OCI-LY3 (cell line): ENCODE measurements around the gene OR6S1.

Experiments
- H2AFZ ChIP-seq: fragments of 200-600, 300-600 bp; shearing (Covaris generic); 2 replicates; pipeline ENCODE4 v1.6.0; 2014; ENCODE audit warnings: antibody characterized with exemption, low read depth, low read length
- H3K27ac ChIP-seq: fragments of 200-600, 300-600 bp; sonication (generic); 2 replicates; pipeline ENCODE4 v1.5.1; 2014; ENCODE audit warnings: mild to moderate bottlenecking, low read length, moderate library complexity, mixed read lengths
- H3K27me3 ChIP-seq: fragments of 200-600, 300-600 bp; sonication (generic); 2 replicates; pipeline ENCODE4 v1.6.1; 2014; ENCODE audit warnings: low read depth, low read length, mixed read lengths
- H3K36me3 ChIP-seq: fragments of 200-600, 300-600 bp; sonication (generic); replicated peaks from 2 replicates; pipeline ENCODE3; 2014; ENCODE audit warnings: low read depth, low read length, mixed read lengths
- H3K4me1 ChIP-seq: fragments of 300-600, 200-600 bp; sonication (generic); 2 replicates; pipeline ENCODE4 v1.6.1; 2014; ENCODE audit warnings: low read length, mixed read lengths
- H3K4me2 ChIP-seq: fragments of 200-600, 300-600 bp; sonication (generic); 2 replicates; pipeline ENCODE4 v1.6.1; 2014; ENCODE audit warnings: low read length, mixed read lengths
- H3K4me3 ChIP-seq: fragments of 300-600, 200-600 bp; sonication (generic); 2 replicates; pipeline ENCODE4 v1.5.1; 2014; ENCODE audit warnings: antibody characterized with exemption, mild to moderate bottlenecking, low read length, moderate library complexity
- H3K79me2 ChIP-seq: fragments of 300-600, 200-600 bp; shearing (Covaris generic); 2 replicates; pipeline ENCODE4 v1.6.1; 2014; ENCODE audit warnings: mild to moderate bottlenecking, low read length, mixed read lengths
- H3K9ac ChIP-seq: fragments of 300-600, 200-600 bp; shearing (Covaris generic); 2 replicates; pipeline ENCODE4 v1.6.0; 2014; ENCODE audit warnings: mild to moderate bottlenecking, low read length, moderate library complexity
- H3K9me3 ChIP-seq: fragments of 200-600, 300-600 bp; shearing (Covaris generic); 2 replicates; pipeline ENCODE4 v1.6.1; 2014; ENCODE audit warnings: low read length, mixed read lengths; ENCODE audit not compliant: insufficient read depth
- H4K20me1 ChIP-seq: fragments of 200-600, 300-600 bp; sonication (generic); 2 replicates; pipeline ENCODE4 v1.6.1; 2016; ENCODE audit warnings: low read length, mixed read lengths; ENCODE audit not compliant: insufficient read depth
- EZH2phosphoT487 ChIP-seq: fragments of 200-600 bp; shearing (Covaris generic); IDR thresholded peaks from 2 replicates; pipeline ENCODE4 v1.6.1; 2018; ENCODE audit warnings: antibody characterized with exemption, mixed run types, low read depth
- TF ChIP-seq, protein P1 (sequence below): fragments of 200-600, 300-600 bp; sonication (generic); IDR thresholded peaks from 2 replicates; pipeline ENCODE4 v1.5.1; 2014; ENCODE audit warnings: antibody characterized with exemption, low read length, low read depth

The OR6S1 gene

DNA sequence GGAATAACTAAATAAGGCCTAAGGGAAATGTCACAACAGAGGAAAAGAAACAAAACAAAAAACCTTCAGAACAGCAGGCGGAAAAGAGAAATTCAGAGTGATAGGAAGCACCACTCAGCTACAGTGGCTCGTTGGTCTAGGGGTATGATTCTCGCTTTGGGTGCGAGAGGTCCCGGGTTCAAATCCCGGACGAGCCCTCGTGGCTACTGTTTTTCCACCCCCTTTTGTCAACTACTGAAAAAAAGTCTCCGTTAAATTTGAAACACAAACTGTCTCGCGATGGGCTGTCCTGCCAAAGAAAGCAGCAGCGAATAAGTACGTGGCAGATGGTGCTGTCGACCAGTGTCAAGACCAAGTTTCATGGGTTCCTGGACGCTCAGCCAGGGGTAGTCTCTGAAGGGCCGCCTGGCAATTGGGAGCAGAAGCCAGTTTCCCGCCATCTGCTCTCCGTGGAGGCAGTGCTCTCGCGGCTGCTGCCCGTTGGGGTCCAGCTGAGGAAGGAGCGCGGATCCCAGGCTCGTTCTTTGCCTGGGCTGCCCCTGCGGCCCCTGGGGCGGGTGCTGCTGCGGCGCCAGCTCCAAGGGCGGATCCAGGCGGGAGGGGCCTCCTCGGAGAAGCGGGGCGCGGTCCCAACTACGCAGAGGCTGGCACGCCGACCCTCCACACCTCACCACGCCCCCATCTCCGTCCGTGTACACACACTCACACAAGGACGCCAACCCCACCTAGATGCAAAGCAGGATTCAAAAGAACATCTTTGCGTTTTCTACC is 42.6 kb upstream of the OR6S1 start, which contains the start of gene RNASE4:
TSS of gene RNASE4 (plus strand) at position 670 of the 771 bp plus-strand sequence. CDS start 14,812 bp downstream, outside the sequence.
- Histone ChIP-seq H3K9ac (peak within 1 kb of the TSS; percentile 99), H4K20me1 (no peaks in the 10 kb centered on the region), H3K36me3 (no peaks in the 10 kb centered on the region), H3K4me2 (peak within 1 kb of the TSS; percentile 93), H3K9me3 (no peaks in the 10 kb centered on the region), H3K27me3 (no peaks in the 10 kb centered on the region), H3K4me1 (peaks cover 10% of the 10 kb centered on the region), H3K4me3 (peak within 1 kb of the TSS; percentile 97), H2AFZ (peak within 1 kb of the TSS; percentile 96), H3K79me2 (no peaks in the 10 kb centered on the region), H3K27ac (peak within 1 kb of the TSS; percentile 98)
- no peak for TF ChIP-seq EZH2phosphoT487
- TF ChIP-seq, protein P1, sequence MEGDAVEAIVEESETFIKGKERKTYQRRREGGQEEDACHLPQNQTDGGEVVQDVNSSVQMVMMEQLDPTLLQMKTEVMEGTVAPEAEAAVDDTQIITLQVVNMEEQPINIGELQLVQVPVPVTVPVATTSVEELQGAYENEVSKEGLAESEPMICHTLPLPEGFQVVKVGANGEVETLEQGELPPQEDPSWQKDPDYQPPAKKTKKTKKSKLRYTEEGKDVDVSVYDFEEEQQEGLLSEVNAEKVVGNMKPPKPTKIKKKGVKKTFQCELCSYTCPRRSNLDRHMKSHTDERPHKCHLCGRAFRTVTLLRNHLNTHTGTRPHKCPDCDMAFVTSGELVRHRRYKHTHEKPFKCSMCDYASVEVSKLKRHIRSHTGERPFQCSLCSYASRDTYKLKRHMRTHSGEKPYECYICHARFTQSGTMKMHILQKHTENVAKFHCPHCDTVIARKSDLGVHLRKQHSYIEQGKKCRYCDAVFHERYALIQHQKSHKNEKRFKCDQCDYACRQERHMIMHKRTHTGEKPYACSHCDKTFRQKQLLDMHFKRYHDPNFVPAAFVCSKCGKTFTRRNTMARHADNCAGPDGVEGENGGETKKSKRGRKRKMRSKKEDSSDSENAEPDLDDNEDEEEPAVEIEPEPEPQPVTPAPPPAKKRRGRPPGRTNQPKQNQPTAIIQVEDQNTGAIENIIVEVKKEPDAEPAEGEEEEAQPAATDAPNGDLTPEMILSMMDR = 0 out of 2 replicates have a peak, but pooled peaks have one; percentile 9

DNA sequence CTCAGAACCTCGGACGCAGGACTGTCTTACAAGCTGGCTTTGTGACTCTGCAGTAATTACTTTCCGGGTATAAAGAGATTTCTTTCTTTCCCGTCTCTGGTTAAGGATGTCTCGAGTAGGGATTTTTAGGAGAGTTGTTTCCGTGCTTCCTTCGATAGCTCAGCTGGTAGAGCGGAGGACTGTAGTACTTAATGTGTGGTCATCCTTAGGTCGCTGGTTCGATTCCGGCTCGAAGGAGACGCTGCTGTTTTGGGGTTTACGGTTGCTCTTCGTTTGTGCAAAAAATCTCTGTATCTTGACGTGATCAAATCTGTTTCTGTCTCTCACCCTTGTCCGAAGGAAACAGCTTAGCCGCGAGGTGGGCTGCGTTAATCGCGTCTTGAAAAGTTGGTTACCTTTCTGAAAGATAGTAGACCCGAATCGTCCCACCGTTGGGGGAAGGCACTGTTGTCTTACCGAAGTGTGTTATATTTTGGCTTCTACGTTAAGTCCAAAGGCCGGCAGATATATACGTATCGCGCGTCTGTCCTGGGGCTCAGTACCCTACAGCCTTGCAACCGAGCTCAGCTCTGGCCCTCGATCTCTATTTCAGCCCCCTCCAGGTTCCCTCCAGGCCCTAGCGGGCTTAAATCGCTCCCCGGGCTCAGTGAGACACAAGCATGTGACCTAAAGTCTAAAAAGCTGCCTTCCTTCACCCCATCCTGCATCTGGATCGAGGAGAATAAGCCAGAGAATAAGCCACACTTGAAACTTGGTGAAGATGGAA is 41.8 kb upstream of the OR6S1 start:
- peak overlapping the region; percentile 99 for H3K9ac ChIP-seq
- no peaks in the 10 kb centered on the region for H3K9me3 ChIP-seq
- H3K79me2 ChIP-seq = no peaks in the 10 kb centered on the region
- H3K4me1 ChIP-seq = peaks cover 10% of the 10 kb centered on the region
- H3K27ac ChIP-seq = peak overlapping the region; percentile 98
- peak overlapping the region; percentile 97 for H3K4me3 ChIP-seq
- H4K20me1 ChIP-seq = no peaks in the 10 kb centered on the region
- TF ChIP-seq, protein P1 = no peak
- no peak for TF ChIP-seq EZH2phosphoT487
- no peaks in the 10 kb centered on the region for H3K36me3 ChIP-seq
- peak overlapping the region; percentile 93 for H3K4me2 ChIP-seq
- H2AFZ ChIP-seq = peak overlapping the region; percentile 96
- H3K27me3 ChIP-seq = no peaks in the 10 kb centered on the region

DNA sequence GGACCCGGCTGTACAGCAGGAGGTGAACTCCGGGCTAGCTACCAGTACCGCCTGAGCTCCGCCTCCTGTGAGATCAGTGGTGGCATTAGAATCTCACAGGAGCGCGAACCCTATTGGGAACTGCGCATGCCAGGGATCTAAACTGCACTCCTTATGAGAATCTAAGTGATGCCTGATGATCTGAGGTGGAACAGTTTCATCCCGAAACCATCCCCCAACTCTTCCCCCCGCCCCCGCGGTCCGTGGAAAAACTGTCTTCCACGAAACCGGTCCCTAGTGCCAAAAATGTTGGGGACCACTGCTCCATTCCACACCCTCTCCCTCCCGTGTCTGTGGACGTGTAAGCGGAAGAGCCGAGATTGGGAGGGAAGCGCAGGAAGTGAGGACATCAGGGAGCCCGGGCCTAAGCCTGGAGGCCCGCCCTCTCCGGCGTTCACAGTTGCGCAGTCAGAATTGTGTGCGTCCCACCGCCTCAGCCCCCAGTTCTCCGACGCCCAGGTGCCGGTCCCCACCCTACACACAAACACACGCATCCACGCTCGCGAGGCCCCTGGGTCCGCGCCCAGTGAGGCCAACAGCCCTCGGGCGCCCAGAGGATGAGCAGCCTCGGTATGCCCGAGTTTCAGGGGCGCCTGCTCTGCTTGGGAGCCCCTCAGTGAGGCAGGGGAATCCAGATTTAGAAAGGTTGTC is 41.1 kb upstream of the OR6S1 start:
- H4K20me1 ChIP-seq = no peaks in the 10 kb centered on the region
- H3K27ac ChIP-seq = peak overlapping the region; percentile 98
- TF ChIP-seq, protein P1 = no peak
- no peak for TF ChIP-seq EZH2phosphoT487
- peaks cover 10% of the 10 kb centered on the region for H3K4me1 ChIP-seq
- peak overlapping the region; percentile 99 for H3K9ac ChIP-seq
- H3K9me3 ChIP-seq = no peaks in the 10 kb centered on the region
- no peaks in the 10 kb centered on the region for H3K27me3 ChIP-seq
- peak overlapping the region; percentile 92; the same call in 1 of the 2 replicates for H2AFZ ChIP-seq
- peak overlapping the region; percentile 97 for H3K4me3 ChIP-seq
- H3K79me2 ChIP-seq = no peaks in the 10 kb centered on the region
- H3K4me2 ChIP-seq = peak overlapping the region; percentile 93
- no peaks in the 10 kb centered on the region for H3K36me3 ChIP-seq

DNA sequence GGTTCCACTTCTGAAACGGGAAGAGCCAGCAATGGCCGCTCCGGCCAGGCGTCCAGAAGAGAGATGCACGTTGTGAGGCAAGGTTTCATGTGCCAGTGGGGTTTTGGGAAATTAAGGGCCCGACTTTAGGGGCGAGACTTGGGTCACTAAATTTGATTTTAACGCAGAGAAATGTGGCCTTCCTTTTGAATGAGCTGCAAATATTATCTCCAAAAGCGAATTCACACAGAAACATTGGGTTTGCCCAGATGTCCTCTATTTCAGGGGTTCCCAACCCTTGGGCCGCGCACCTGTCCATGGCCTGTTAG is 40.6 kb upstream of the OR6S1 start:
- Histone ChIP-seq H3K36me3 (no peaks in the 10 kb centered on the region), H3K27me3 (no peaks in the 10 kb centered on the region), H3K9me3 (no peaks in the 10 kb centered on the region), H3K9ac (peak overlapping the region; percentile 99), H2AFZ (peak overlapping the region; percentile 31), H3K79me2 (no peaks in the 10 kb centered on the region), H3K4me1 (peaks cover 10% of the 10 kb centered on the region), H3K4me3 (peak overlapping the region; percentile 97), H3K4me2 (peak overlapping the region; percentile 93), H4K20me1 (no peaks in the 10 kb centered on the region), H3K27ac (peak overlapping the region; percentile 98)
- TF ChIP-seq EZH2phosphoT487 = no peak
- TF ChIP-seq, protein P1 = no peak
